Measurements from ENCODE around the gene TMEM207. TPM values are rescaled to one million over a fixed set of nuclear protein-coding genes. Genes with fewer than 3 reads are reported as not detected.
A peak's percentile ranks its signal among the peaks of the same experiment; 100 is the strongest.

Gene TMEM207
- total RNA-seq, 1 donor from 2014 or later: not detected

DNA sequence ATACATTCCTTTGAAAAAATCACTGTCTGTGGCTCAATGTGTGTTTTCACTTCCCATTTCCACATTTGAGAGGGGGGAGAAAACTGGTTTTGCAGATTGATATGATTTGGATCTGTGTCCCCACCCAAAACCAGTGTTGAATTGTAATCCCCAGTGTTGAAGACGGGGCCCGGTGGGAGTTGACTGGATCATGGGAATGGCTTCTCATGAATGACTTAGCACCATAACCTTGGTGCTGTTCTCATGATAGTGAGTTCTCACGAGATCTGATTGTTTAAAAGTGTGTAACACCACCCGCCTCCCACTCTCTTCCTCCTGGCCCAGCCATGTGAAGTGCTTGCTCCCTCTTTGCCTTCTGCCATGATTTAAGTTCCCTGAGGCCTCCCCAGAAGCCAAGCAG lies 16.1 kb downstream of the TMEM207 start:
- Histone ChIP-seq H3K4me1 (ENCODE audit: insufficient read depth, low read length) (no peaks in the 10 kb centered on the region), H3K9ac (ENCODE audit: low read length) (no peak overlapping the region), H4K20me1 (ENCODE audit: insufficient read depth, low read length) (no peaks in the 10 kb centered on the region), H3K27me3 (ENCODE audit: insufficient read depth, low read length) (no peaks in the 10 kb centered on the region), H3K4me3 (ENCODE audit: insufficient read depth, low read depth, low read length) (no peak overlapping the region), H3K27ac (ENCODE audit: low read depth, low read length) (no peak overlapping the region), H3K36me3 (ENCODE audit: insufficient read depth, low read length) (no peaks in the 10 kb centered on the region), H2AFZ (ENCODE audit: low read depth, low read length) (no peak overlapping the region), H3K9me3 (ENCODE audit: insufficient read depth, low read depth, low read length) (no peaks in the 10 kb centered on the region), H3K79me2 (ENCODE audit: insufficient read depth, low read length) (no peaks in the 10 kb centered on the region), H3K4me2 (ENCODE audit: low read length) (no peak overlapping the region)
- peaks cover 6% of the 10 kb centered on the region for H3K9me3 Mint-ChIP-seq (ENCODE audit: unreplicated experiment)
- H3K27ac Mint-ChIP-seq (ENCODE audit: unreplicated experiment): no peak overlapping the region
- no peak overlapping the region for H3K4me3 Mint-ChIP-seq (ENCODE audit: unreplicated experiment)
- no peak for FAIRE-seq
- H3K36me3 Mint-ChIP-seq (ENCODE audit: low read depth, unreplicated experiment): no peaks in the 10 kb centered on the region
- DNase-seq (ENCODE audit: low read depth): no peak
- peaks cover 32% of the 10 kb centered on the region for H3K4me1 Mint-ChIP-seq (ENCODE audit: low read depth, unreplicated experiment)
- H3K27me3 Mint-ChIP-seq (ENCODE audit: low read depth, unreplicated experiment): no peaks in the 10 kb centered on the region
- no peak for TF ChIP-seq EZH2 (IDR thresholded peaks at IDR 0.05; ENCODE audit: insufficient read depth, low read length)
- TF ChIP-seq, protein P1, sequence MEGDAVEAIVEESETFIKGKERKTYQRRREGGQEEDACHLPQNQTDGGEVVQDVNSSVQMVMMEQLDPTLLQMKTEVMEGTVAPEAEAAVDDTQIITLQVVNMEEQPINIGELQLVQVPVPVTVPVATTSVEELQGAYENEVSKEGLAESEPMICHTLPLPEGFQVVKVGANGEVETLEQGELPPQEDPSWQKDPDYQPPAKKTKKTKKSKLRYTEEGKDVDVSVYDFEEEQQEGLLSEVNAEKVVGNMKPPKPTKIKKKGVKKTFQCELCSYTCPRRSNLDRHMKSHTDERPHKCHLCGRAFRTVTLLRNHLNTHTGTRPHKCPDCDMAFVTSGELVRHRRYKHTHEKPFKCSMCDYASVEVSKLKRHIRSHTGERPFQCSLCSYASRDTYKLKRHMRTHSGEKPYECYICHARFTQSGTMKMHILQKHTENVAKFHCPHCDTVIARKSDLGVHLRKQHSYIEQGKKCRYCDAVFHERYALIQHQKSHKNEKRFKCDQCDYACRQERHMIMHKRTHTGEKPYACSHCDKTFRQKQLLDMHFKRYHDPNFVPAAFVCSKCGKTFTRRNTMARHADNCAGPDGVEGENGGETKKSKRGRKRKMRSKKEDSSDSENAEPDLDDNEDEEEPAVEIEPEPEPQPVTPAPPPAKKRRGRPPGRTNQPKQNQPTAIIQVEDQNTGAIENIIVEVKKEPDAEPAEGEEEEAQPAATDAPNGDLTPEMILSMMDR (IDR thresholded peaks at IDR 0.05; ENCODE audit: insufficient read depth, low read depth, low read length): no peak

DNA sequence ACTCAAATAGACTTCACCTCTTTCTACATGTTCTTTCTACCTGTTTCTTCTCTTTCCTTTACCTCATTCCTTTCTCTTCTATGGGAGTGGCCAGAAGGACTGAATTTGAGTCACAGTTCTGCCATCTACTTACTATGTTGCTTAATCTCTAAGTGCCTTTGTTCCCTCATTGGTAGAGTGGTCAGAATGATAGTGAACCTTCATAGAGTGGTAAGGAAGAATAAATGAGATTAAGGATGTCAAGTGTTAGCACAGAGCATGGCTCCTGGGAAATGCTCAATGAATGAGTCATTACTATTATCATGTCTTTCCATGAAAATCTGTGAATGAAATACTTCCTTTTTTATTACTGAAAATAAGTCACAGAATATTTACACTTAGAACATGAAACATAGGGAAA lies 17.5 kb downstream of the TMEM207 start:
- Histone ChIP-seq H3K9me3 (ENCODE audit: insufficient read depth, low read depth, low read length) (no peaks in the 10 kb centered on the region), H3K4me1 (ENCODE audit: insufficient read depth, low read length) (no peaks in the 10 kb centered on the region), H3K36me3 (ENCODE audit: insufficient read depth, low read length) (no peaks in the 10 kb centered on the region), H3K4me2 (ENCODE audit: low read length) (no peak overlapping the region), H3K9ac (ENCODE audit: low read length) (no peak overlapping the region), H2AFZ (ENCODE audit: low read depth, low read length) (no peak overlapping the region), H4K20me1 (ENCODE audit: insufficient read depth, low read length) (no peaks in the 10 kb centered on the region), H3K27ac (ENCODE audit: low read depth, low read length) (no peak overlapping the region), H3K79me2 (ENCODE audit: insufficient read depth, low read length) (no peaks in the 10 kb centered on the region), H3K4me3 (ENCODE audit: insufficient read depth, low read depth, low read length) (no peak overlapping the region), H3K27me3 (ENCODE audit: insufficient read depth, low read length) (no peaks in the 10 kb centered on the region)
- H3K4me3 Mint-ChIP-seq (ENCODE audit: unreplicated experiment): no peak overlapping the region
- FAIRE-seq: peak; percentile 52
- peaks cover 32% of the 10 kb centered on the region for H3K4me1 Mint-ChIP-seq (ENCODE audit: low read depth, unreplicated experiment)
- H3K27ac Mint-ChIP-seq (ENCODE audit: unreplicated experiment): no peak overlapping the region
- TF ChIP-seq, protein P1 (IDR thresholded peaks at IDR 0.05; ENCODE audit: insufficient read depth, low read depth, low read length): no peak
- TF ChIP-seq EZH2 (IDR thresholded peaks at IDR 0.05; ENCODE audit: insufficient read depth, low read length): no peak
- peaks cover 5% of the 10 kb centered on the region for H3K9me3 Mint-ChIP-seq (ENCODE audit: unreplicated experiment)
- H3K36me3 Mint-ChIP-seq (ENCODE audit: low read depth, unreplicated experiment): no peaks in the 10 kb centered on the region
- DNase-seq (ENCODE audit: low read depth): peak; percentile 22
- no peaks in the 10 kb centered on the region for H3K27me3 Mint-ChIP-seq (ENCODE audit: low read depth, unreplicated experiment)

GRCh38 chr3:190430906-190431305 lies 18.8 kb downstream of the TMEM207 start:
- no peak for TF ChIP-seq EZH2 (IDR thresholded peaks at IDR 0.05; ENCODE audit: insufficient read depth, low read length)
- TF ChIP-seq, protein P1 (IDR thresholded peaks at IDR 0.05; ENCODE audit: insufficient read depth, low read depth, low read length): no peak
- H3K4me1 ChIP-seq (ENCODE audit: insufficient read depth, low read length): no peaks in the 10 kb centered on the region
- no peak overlapping the region for H3K4me3 ChIP-seq (ENCODE audit: insufficient read depth, low read depth, low read length)
- H3K79me2 ChIP-seq (ENCODE audit: insufficient read depth, low read length): no peaks in the 10 kb centered on the region
- no peak overlapping the region for H3K27ac Mint-ChIP-seq (ENCODE audit: unreplicated experiment)
- H3K4me1 Mint-ChIP-seq (ENCODE audit: low read depth, unreplicated experiment): peaks cover 24% of the 10 kb centered on the region
- no peaks in the 10 kb centered on the region for H3K27me3 ChIP-seq (ENCODE audit: insufficient read depth, low read length)
- no peaks in the 10 kb centered on the region for H3K36me3 ChIP-seq (ENCODE audit: insufficient read depth, low read length)
- H3K27me3 Mint-ChIP-seq (ENCODE audit: low read depth, unreplicated experiment): no peaks in the 10 kb centered on the region
- no peaks in the 10 kb centered on the region for H4K20me1 ChIP-seq (ENCODE audit: insufficient read depth, low read length)
- H3K9me3 Mint-ChIP-seq (ENCODE audit: unreplicated experiment): peaks cover 4% of the 10 kb centered on the region
- no peak overlapping the region for H3K4me2 ChIP-seq (ENCODE audit: low read length)
- FAIRE-seq (no peak), DNase-seq (ENCODE audit: low read depth) (no peak)
- no peak overlapping the region for H2AFZ ChIP-seq (ENCODE audit: low read depth, low read length)
- H3K27ac ChIP-seq (ENCODE audit: low read depth, low read length): no peak overlapping the region
- H3K36me3 Mint-ChIP-seq (ENCODE audit: low read depth, unreplicated experiment): no peaks in the 10 kb centered on the region
- no peaks in the 10 kb centered on the region for H3K9me3 ChIP-seq (ENCODE audit: insufficient read depth, low read depth, low read length)
- no peak overlapping the region for H3K4me3 Mint-ChIP-seq (ENCODE audit: unreplicated experiment)
- H3K9ac ChIP-seq (ENCODE audit: low read length): no peak overlapping the region

Data from astrocyte (in vitro differentiated cells and primary cell).